HepG2 (cell line): ENCODE measurements around the gene UBC. TPM values are rescaled to one million over a fixed set of nuclear protein-coding genes. Genes with fewer than 3 reads are reported as not detected.

Experiments
- HOMEZ ChIP-seq: IDR thresholded peaks from 2 replicates; pipeline ENCODE4 v1.6.1; 2016; ENCODE audit warnings: low read depth
- MTF1 ChIP-seq: sonication (generic); formaldehyde crosslinking; IDR thresholded peaks from 2 replicates; pipeline ENCODE4 v1.5.0; 2020; ENCODE audit warnings: missing genetic modification reagents
- NR0B2 ChIP-seq: sonication (generic); formaldehyde crosslinking; IDR thresholded peaks from 2 replicates; pipeline ENCODE4 v1.4.0; 2020; ENCODE audit warnings: mild to moderate bottlenecking, missing genetic modification reagents
- RBM22 ChIP-seq: fragments of 200-400 bp; formaldehyde crosslinking; optimal IDR thresholded peaks from 2 replicates; pipeline ENCODE3; 2017; ENCODE audit warnings: mild to moderate bottlenecking, low read length, moderate library complexity
- REPIN1 ChIP-seq: sonication (generic); formaldehyde crosslinking; IDR thresholded peaks from 2 replicates; pipeline ENCODE4 v1.8.0; 2022; ENCODE audit warnings: missing genetic modification reagents, low read depth, mild to moderate bottlenecking, borderline replicate concordance
- TEAD3 ChIP-seq: optimal IDR thresholded peaks from 2 replicates; pipeline ENCODE3; 2016; ENCODE audit warnings: borderline replicate concordance
- ZBTB38 ChIP-seq: sonication (generic); formaldehyde crosslinking; IDR thresholded peaks from 2 replicates; pipeline ENCODE4 v1.5.1; 2020; ENCODE audit warnings: mild to moderate bottlenecking, missing genetic modification reagents
- ZEB1 ChIP-seq: IDR thresholded peaks from 2 replicates; pipeline ENCODE4 v1.6.1; 2012; ENCODE audit warnings: mild to moderate bottlenecking, low read depth, inconsistent platforms; ENCODE audit not compliant: insufficient replicate concordance
- ZFP90 ChIP-seq: sonication (generic); formaldehyde crosslinking; IDR thresholded peaks from 2 replicates; pipeline ENCODE4 v1.8.0; 2022; ENCODE audit warnings: missing genetic modification reagents, mild to moderate bottlenecking, inconsistent platforms, borderline replicate concordance
- ZNF274 ChIP-seq: sonication (generic); formaldehyde crosslinking; IDR thresholded peaks from 2 replicates; pipeline ENCODE4 v1.5.1; 2020; ENCODE audit warnings: mild to moderate bottlenecking, missing genetic modification reagents
- ZNF3 ChIP-seq: IDR thresholded peaks from 2 replicates; pipeline ENCODE4 v1.7.0; 2017; ENCODE audit warnings: inconsistent platforms
- ZNF441 ChIP-seq: sonication (generic); formaldehyde crosslinking; IDR thresholded peaks from 2 replicates; pipeline ENCODE4 v1.7.0; 2021; ENCODE audit warnings: missing genetic modification reagents, borderline replicate concordance
- ZNF740 ChIP-seq: sonication (generic); formaldehyde crosslinking; IDR thresholded peaks from 2 replicates; pipeline ENCODE4 v1.4.0; 2020; ENCODE audit warnings: missing genetic modification reagents
- ZNF746 ChIP-seq: sonication (generic); formaldehyde crosslinking; IDR thresholded peaks from 2 replicates; pipeline ENCODE4 v1.8.0; 2022; ENCODE audit warnings: mild to moderate bottlenecking, missing genetic modification reagents
- ZNF768 ChIP-seq: sonication (generic); formaldehyde crosslinking; IDR thresholded peaks from 2 replicates; pipeline ENCODE4 v1.4.0; 2020; ENCODE audit warnings: missing genetic modification reagents
- ZNF841 ChIP-seq: sonication (generic); formaldehyde crosslinking; IDR thresholded peaks from 2 replicates; pipeline ENCODE4 v1.8.1; 2023; ENCODE audit warnings: missing genetic modification reagents, borderline replicate concordance
- polyA plus RNA-seq, 8 experiments: library from polyadenylated mRNA; depleted of rRNA in 3 of 8; stranded (reverse) in 7 of 8; unstranded in 1 of 8; fragments of >200 nt; fragmentation: Illumina TruSeq in 4 of 8; extraction: Trizol in 4 of 8; gene quantifications; 2 replicates each; pipeline versions ENCODE4 v1.2.1 to v1.2.3, GENCODE V29; 2011 to 2016; ENCODE audit warnings: low read depth in 4 of 8, missing spikeins in 1 of 8, mixed read lengths in 1 of 8; ENCODE audit not compliant: insufficient read depth in 1 of 8
- total RNA-seq, 5 experiments: library from RNA; depleted of rRNA; stranded (reverse); fragments of >200 nt; fragmentation: Illumina TruSeq; extraction: Trizol; gene quantifications; 2 replicates each; pipeline ENCODE4 v1.2.3, GENCODE V29; 2016; ENCODE audit warnings: low read depth in 1 of 5
- TF ChIP-seq, protein P1 (sequence below): sonication (generic); formaldehyde crosslinking; IDR thresholded peaks from 2 replicates; pipeline ENCODE4 v1.4.0; 2020; ENCODE audit warnings: mild to moderate bottlenecking, missing genetic modification reagents
- TF ChIP-seq, protein P2 (sequence below): sonication (generic); formaldehyde crosslinking; IDR thresholded peaks from 2 replicates; pipeline ENCODE4 v1.4.0; 2020; ENCODE audit warnings: missing genetic modification reagents
- TF ChIP-seq, protein P3 (sequence below), 2 experiments: sonication (generic) in 1 of 2; formaldehyde crosslinking in 1 of 2; IDR thresholded peaks; 2 replicates each; pipeline versions ENCODE4 v1.5.1 to v1.6.1; 2011 to 2020; ENCODE audit warnings: borderline replicate concordance in 1 of 2, low read depth in 1 of 2, low read length in 1 of 2, mild to moderate bottlenecking in 1 of 2, missing genetic modification reagents in 1 of 2, moderate library complexity in 1 of 2

Gene UBC
- total and polyA plus RNA-seq, 2 of the 13 experiments (the other 11 are each of a cell fraction or from before 2014, with no cell fraction given), result 805 to 1,432 TPM

DNA sequence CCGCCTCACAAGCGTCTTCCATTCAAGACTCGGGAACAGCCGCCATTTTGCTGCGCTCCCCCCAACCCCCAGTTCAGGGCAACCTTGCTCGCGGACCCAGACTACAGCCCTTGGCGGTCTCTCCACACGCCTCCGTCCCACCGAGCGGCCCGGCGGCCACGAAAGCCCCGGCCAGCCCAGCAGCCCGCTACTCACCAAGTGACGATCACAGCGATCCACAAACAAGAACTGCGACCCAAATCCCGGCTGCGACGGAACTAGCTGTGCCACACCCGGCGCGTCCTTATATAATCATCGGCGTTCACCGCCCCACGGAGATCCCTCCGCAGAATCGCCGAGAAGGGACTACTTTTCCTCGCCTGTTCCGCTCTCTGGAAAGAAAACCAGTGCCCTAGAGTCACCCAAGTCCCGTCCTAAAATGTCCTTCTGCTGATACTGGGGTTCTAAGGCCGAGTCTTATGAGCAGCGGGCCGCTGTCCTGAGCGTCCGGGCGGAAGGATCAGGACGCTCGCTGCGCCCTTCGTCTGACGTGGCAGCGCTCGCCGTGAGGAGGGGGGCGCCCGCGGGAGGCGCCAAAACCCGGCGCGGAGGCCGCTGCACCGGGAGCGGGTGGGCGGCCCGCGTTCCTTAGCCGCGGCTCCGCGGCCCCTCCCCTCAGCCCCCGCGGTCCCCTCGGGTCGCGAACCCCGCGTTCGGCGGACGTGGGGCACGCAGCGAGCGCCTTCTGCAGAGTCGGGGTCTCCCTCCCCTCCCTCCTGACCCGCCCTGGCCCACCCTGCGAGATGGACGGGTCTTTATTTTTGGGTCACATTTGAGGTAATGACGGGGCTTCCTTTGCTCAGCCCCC lies at the start of gene UBC (continued):
- TF ChIP-seq, protein P1, sequence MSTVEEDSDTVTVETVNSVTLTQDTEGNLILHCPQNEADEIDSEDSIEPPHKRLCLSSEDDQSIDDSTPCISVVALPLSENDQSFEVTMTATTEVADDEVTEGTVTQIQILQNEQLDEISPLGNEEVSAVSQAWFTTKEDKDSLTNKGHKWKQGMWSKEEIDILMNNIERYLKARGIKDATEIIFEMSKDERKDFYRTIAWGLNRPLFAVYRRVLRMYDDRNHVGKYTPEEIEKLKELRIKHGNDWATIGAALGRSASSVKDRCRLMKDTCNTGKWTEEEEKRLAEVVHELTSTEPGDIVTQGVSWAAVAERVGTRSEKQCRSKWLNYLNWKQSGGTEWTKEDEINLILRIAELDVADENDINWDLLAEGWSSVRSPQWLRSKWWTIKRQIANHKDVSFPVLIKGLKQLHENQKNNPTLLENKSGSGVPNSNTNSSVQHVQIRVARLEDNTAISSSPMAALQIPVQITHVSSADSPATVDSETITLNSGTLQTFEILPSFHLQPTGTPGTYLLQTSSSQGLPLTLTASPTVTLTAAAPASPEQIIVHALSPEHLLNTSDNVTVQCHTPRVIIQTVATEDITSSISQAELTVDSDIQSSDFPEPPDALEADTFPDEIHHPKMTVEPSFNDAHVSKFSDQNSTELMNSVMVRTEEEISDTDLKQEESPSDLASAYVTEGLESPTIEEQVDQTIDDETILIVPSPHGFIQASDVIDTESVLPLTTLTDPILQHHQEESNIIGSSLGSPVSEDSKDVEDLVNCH, result peak; percentile 75; the same call in 1 of the 2 replicates
- TF ChIP-seq HOMEZ (CRISPR knock-in tag) (no peak), REPIN1 (CRISPR knock-in tag) (no peak), RBM22 (peak; percentile 90), ZNF441 (CRISPR knock-in tag) (peak; percentile 85), NR0B2 (CRISPR knock-in tag) (peak; percentile 86), ZEB1 (no peak), ZNF274 (CRISPR knock-in tag) (peak; percentile 37; the same call in 1 of the 2 replicates), ZNF740 (CRISPR knock-in tag) (peak; percentile 18; the same call in 1 of the 2 replicates), ZBTB38 (CRISPR knock-in tag) (peak; percentile 76), MTF1 (CRISPR knock-in tag) (no peak), ZNF3 (CRISPR knock-in tag) (no peak), ZNF746 (CRISPR knock-in tag) (peak; percentile 88; the same call in 1 of the 2 replicates), TEAD3 (CRISPR knock-in tag) (peak; percentile 78), ZFP90 (peak; percentile 12; the same call in 1 of the 2 replicates), ZNF841 (CRISPR knock-in tag) (peak; percentile 94; the same call in 1 of the 2 replicates), ZNF768 (CRISPR knock-in tag) (peak; percentile 65)
- TF ChIP-seq, protein P2, sequence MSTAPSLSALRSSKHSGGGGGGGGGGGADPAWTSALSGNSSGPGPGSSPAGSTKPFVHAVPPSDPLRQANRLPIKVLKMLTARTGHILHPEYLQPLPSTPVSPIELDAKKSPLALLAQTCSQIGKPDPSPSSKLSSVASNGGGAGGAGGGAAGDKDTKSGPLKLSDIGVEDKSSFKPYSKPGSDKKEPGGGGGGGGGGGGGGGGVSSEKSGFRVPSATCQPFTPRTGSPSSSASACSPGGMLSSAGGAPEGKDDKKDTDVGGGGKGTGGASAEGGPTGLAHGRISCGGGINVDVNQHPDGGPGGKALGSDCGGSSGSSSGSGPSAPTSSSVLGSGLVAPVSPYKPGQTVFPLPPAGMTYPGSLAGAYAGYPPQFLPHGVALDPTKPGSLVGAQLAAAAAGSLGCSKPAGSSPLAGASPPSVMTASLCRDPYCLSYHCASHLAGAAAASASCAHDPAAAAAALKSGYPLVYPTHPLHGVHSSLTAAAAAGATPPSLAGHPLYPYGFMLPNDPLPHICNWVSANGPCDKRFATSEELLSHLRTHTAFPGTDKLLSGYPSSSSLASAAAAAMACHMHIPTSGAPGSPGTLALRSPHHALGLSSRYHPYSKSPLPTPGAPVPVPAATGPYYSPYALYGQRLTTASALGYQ (CRISPR knock-in tag), result peak; percentile 22; the same call in 1 of the 2 replicates
- TF ChIP-seq, protein P3, sequence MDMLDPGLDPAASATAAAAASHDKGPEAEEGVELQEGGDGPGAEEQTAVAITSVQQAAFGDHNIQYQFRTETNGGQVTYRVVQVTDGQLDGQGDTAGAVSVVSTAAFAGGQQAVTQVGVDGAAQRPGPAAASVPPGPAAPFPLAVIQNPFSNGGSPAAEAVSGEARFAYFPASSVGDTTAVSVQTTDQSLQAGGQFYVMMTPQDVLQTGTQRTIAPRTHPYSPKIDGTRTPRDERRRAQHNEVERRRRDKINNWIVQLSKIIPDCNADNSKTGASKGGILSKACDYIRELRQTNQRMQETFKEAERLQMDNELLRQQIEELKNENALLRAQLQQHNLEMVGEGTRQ (IDR thresholded peaks at IDR 0.05; ENCODE audit: low read depth, low read length), result no peak
- TF ChIP-seq, protein P3 (CRISPR knock-in tag; IDR thresholded peaks at IDR 0.05; ENCODE audit: borderline replicate concordance), result peak; percentile 53; the same call in 1 of the 2 replicates
